BJ (cell line): ENCODE results near the gene PLG. TPM values are rescaled to one million over a fixed set of nuclear protein-coding genes. Genes with fewer than 3 reads are reported as not detected.
"Not testable (repeated sequence)": the region's sequence is repeated elsewhere in the genome, so short reads cannot be mapped to it uniquely, and the experiment has no call there.

Experiments used
- CTCF ChIA-PET: fragments of 350-600 bp; formaldehyde crosslinking; extraction: SDS; loops from one replicate; lab custom pipeline; 2021; ENCODE audit warnings: antibody characterized with exemption, inconsistent platforms; lab: Yijun Ruan, JAX
- POLR2A ChIA-PET: fragments of 300-600 bp; sonication (Branson Sonifier 250); formaldehyde crosslinking; extraction: SDS; loops from one replicate; lab custom pipeline; 2021; ENCODE audit warnings: antibody characterized with exemption; lab: Charles Lee
- DNase-seq: peaks from one replicate; pipeline ENCODE4 v3.0.0-alpha.2; 2011; ENCODE audit warnings: low read depth
- H3K27me3 ChIP-seq: 2 replicates; pipeline ENCODE4 v1.6.0; 2011; ENCODE audit warnings: low read length; ENCODE audit not compliant: control insufficient read depth, insufficient read depth
- H3K36me3 ChIP-seq: 2 replicates; pipeline ENCODE4 v1.5.1; 2011; ENCODE audit warnings: low read length; ENCODE audit not compliant: control insufficient read depth, insufficient read depth
- H3K4me3 ChIP-seq: 2 replicates; pipeline ENCODE4 v1.5.1; 2011; ENCODE audit warnings: low read depth, mild to moderate bottlenecking, control low read depth, low read length
- polyA plus RNA-seq: library from polyadenylated mRNA; depleted of rRNA; stranded (reverse); fragments of >200 nt; gene quantifications from 2 replicates; pipeline ENCODE4 v1.2.3, GENCODE V29; 2011
- TF ChIP-seq, protein P1 (sequence below): IDR thresholded peaks from 2 replicates; pipeline ENCODE4 v1.5.1; 2011; ENCODE audit warnings: low read depth, mild to moderate bottlenecking, control low read depth, inconsistent platforms, low read length, moderate library complexity; ENCODE audit not compliant: insufficient read depth

PLG gene
- polyA plus RNA-seq, 1 experiment, result not detected

DNA sequence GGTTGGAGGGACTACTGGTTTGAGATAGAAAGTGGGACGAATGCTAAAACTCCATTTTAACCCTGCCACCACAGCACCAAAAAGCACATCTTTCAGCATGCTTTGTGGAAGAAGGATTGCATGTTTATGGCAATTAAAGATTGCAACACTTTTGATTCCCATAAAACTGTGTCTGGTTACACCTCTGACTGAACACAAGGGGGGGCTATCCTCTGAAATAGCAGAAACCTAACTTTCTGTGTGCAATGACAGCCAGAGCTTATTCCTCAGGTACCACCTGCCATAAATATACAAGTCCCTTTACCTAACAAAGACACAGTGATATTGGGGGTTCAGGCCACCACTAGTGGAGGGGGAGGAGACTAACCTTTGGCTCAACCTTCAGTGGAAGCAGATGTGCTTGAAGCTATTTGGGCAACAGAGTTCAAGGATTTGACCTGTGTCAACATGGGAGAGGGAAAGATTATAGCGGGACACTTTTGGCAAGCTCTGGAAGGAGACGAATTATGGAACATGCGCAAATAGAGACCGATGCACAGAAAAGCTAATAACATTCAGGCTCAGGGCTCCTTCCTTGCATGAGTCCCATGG is 9.6 kb upstream of the PLG start:
- Histone ChIP-seq H3K4me3 (no peak overlapping the region), H3K36me3 (no peaks in the 10 kb centered on the region), H3K27me3 (no peaks in the 10 kb centered on the region)
- TF ChIP-seq, protein P1, sequence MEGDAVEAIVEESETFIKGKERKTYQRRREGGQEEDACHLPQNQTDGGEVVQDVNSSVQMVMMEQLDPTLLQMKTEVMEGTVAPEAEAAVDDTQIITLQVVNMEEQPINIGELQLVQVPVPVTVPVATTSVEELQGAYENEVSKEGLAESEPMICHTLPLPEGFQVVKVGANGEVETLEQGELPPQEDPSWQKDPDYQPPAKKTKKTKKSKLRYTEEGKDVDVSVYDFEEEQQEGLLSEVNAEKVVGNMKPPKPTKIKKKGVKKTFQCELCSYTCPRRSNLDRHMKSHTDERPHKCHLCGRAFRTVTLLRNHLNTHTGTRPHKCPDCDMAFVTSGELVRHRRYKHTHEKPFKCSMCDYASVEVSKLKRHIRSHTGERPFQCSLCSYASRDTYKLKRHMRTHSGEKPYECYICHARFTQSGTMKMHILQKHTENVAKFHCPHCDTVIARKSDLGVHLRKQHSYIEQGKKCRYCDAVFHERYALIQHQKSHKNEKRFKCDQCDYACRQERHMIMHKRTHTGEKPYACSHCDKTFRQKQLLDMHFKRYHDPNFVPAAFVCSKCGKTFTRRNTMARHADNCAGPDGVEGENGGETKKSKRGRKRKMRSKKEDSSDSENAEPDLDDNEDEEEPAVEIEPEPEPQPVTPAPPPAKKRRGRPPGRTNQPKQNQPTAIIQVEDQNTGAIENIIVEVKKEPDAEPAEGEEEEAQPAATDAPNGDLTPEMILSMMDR, result no peak
- ChIA-PET POLR2A (no interaction called here), CTCF (no interaction called here)
- DNase-seq, result no peak

DNA sequence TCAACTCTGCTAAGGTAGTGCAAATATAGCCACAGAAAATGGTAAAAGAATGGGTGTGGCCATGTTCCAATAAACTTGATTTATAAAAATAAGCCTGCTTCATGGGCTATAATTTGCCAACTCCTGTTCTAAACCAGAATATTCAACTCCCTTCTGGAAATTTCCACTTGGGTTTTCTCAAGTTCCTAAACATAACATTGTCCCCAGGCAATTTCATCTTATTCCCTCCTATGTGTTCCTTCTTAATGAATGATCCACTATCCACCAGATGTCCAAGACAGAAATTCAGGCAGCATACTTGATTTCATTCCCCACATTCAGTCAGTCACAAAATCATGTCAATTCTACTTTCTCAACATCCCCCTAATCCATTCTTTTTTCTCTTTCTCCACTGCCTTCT is 7.0 kb upstream of the PLG start:
- H3K4me3 ChIP-seq, H3K36me3 ChIP-seq, H3K27me3 ChIP-seq, CTCF ChIA-PET, POLR2A ChIA-PET: not testable (repeated sequence)
- DNase-seq, result peak; percentile 8

DNA sequence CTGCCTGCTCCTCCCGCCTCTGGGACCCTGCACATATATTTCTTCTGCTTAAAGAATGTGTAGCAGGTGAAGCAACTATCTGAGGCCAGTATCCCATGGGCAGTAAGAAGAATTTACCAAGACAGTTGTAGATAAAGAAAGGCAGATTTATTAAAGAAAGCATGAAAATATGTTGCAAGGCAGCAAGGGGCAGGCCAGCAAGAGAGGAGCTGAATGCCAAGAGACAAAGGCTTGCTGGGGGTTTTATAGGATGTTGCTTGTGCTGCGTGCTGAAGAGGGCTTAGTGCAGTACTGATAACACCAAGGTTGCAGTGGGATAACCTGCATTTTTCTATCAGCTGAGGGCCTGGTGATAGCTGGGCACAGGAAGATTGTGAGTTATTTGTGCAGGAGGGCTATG is 6.4 kb upstream of the PLG start:
- CTCF ChIA-PET, H3K4me3 ChIP-seq, H3K27me3 ChIP-seq, DNase-seq, H3K36me3 ChIP-seq, POLR2A ChIA-PET: not testable (repeated sequence)

DNA sequence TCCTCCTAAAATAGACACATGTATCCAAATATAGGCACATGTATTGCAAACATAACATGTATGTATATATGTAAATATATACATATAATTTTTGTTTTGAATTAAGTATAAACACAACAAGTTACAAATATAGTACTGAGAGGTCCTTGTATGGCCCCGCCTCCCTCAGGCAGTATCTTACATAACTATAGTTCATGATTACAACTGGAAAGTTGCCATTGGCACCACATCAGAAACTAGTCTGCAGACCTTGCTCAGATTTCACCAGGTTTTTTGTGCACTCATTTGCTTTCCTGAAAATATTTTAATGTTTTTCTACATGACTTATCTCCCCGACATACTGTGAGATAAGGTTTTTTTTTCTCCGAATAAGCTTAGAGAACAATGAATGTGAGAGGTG is 5.2 kb upstream of the PLG start:
- not testable (repeated sequence) for DNase-seq

DNA sequence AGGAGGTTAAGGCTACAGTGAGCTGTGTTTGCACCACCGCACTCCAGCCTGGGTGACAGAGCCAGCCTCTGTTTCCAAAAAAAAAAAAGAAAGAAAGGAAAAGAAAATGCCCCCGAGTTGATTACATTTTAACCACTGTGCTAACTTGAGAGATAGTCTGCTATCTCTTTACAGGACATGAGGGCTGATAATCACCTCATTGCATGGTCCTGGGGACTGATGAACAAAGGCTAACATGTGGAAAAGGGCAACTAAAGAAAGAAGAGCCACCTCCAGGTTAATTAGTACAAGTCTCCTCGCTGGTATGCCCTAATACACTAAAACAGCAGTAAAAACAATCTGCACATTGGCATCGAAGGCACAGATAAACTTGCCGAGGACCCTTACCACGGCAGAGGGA is 4.2 kb upstream of the PLG start:
- ChIA-PET CTCF (no interaction called here), POLR2A (no interaction called here)
- DNase-seq, result no peak

More for the DNA sequence above, 5.2 kb upstream of the PLG start:
- POLR2A ChIA-PET, CTCF ChIA-PET, H3K4me3 ChIP-seq, H3K27me3 ChIP-seq, H3K36me3 ChIP-seq: not testable (repeated sequence)

DNA sequence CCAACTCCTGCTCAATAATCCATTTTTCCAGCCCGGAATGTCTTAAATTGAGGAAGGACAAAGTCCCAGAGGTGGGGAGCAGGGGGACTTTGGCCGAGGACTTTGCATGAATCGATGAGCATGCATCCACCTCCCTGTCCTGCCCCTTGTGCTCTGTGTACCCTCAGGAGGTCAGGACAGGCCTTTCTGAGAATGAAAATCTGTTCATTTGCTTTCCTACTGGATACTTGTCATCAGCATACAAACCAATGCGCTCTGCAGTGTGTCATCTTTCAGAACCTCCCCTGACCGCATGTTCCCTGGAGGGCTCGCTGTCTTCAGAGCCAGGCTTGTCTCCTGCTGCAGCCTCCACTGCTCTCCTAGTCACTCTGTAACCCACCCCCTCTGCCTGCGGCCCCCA is 2.6 kb downstream of the PLG start:
- H3K36me3 ChIP-seq, H3K4me3 ChIP-seq, CTCF ChIA-PET, POLR2A ChIA-PET, DNase-seq, H3K27me3 ChIP-seq: not testable (repeated sequence)

More for the DNA sequence above, 4.2 kb upstream of the PLG start:
- Histone ChIP-seq H3K27me3 (no peaks in the 10 kb centered on the region), H3K36me3 (no peaks in the 10 kb centered on the region), H3K4me3 (no peak overlapping the region)
- TF ChIP-seq, protein P1, result no peak

DNA sequence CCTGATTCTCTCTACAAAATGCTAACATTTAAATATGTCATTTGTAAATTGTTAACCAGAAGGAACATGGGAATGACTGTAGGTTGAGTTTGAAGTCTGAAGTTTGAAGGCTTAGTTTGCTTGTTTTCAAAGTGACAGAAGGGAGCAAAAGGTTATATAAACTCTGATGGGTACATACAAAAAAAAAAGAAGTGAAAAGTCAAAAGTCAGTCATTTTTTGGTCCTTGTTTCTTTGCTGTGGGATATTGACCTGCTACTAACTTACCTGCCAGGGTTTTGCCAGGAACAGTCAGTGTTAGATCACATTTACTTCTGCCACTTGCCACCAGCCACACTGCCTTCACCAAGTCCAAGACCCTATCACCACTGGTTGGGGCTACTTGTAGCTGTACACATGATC is 6.9 kb downstream of the PLG start:
- H3K27me3 ChIP-seq, DNase-seq, H3K4me3 ChIP-seq, H3K36me3 ChIP-seq, POLR2A ChIA-PET, CTCF ChIA-PET: not testable (repeated sequence)

DNA sequence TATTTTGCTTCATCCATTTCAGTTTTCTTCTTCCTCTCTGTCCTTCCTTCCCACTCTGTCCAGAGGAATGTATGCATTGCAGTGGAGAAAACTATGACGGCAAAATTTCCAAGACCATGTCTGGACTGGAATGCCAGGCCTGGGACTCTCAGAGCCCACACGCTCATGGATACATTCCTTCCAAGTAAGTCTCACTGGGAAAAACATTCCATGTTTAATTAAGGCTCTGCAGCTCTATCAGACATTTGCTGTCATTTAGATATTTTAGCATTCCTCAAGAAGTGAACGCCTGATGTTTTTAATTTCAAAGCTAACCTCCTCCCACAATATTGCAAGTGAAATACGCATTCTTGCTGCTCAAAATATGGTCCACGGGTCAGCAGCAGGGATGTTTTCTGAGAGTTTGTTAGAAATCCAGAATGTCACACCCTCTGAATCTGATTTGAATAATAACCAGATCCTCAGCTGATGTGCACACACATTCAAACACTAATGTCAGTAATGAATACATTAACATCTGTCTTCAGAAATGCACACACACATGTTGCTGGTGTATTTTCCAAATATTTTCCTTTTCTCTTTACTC is 12.8 kb downstream of the PLG start:
- ChIA-PET POLR2A (no interaction called here), CTCF (no interaction called here)
- Histone ChIP-seq H3K27me3 (no peaks in the 10 kb centered on the region), H3K4me3 (no peak overlapping the region), H3K36me3 (no peaks in the 10 kb centered on the region)
- DNase-seq, result no peak
- TF ChIP-seq, protein P1, result no peak
